Hematopoietic multipotent progenitor cell treated with erythropoietin and hydrocortisone succinate and interleukin-3 and kit ligand, for 4 days (in vitro differentiated cells): ENCODE data around the gene GNB1.
"Not testable (repeated sequence)": the region's sequence is repeated elsewhere in the genome, so short reads cannot be mapped to it uniquely, and the experiment has no call there.

ENCODE experiments used
- DNase-seq: peaks from one replicate; pipeline ENCODE4 v3.0.0-alpha.2; 2015

Gene GNB1

DNA sequence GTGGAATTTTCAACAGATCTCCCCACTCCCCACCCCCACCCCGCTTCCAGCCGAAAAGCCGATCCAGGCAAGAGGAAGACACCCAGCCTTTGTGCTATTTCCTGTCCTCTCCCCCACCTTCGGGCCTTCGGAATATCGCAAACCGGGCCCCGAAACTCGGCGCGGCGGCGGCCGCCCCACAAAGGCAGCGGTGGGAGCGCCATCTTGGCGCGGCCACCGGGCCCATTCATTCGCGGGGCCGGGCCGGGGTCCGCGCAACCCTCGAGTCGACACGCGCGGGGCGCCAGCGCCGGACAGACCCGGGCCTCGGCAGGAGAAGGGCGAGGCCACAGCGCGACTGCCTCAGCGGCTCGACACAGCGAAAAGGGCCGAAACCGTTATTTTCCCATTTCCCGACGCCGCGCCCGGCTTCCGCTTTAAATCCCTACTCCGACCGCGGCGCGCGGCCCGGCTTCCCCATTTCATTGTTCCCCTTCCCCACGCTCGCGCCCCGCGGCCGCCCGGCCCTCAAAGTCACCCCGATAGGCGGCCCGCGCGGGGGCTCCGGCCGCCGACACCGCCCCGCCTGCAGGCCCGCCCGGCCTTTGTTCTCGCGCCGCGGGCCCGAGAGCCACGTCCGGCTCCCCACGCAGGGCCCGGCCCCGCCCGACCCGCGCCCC is 911 bp downstream of the GNB1 start:
- peak; percentile 79 for DNase-seq

- DNase-seq = peak; percentile 41
These were observed 1.7 kb downstream of the GNB1 start for GRCh38 chr1:1889090-1889750.

GRCh38 chr1:1883890-1884289 is 7.0 kb downstream of the GNB1 start:
- not testable (repeated sequence) for DNase-seq

DNA sequence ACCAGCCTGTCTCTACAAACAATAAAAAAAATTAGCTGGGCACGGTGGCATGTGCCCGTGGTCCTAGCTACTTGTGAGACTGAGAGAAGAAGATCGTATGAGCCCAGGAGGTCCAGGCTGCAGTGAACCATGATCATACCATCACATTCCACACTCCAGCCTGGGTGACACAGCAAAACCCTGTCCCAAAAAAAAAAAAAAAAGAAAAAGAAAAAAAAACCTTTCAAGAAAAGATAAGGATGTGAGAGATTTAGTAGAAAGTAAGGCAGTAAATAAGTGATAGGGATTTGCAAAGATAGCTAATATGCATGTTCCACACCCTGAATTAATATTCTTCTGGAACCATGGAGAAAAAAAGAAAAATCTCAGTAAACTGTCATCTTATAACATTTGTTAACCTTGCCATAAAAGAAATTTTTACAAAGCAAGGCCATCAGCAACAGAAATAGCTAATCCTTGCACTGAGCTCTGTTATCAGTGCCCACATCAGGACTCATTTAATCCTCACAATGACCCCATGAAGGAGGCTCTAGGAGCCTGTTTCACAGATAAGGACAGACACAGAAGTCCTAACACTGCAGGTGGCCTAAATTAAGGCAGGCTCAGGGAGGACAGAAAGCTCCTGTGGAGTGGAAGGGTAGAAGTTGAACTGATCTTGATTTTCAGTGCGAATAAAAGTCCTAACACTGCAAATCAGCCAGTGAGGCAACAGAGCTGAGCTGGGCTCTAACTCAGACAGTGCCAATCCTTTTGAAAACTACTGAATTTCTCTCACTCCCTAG is 7.6 kb downstream of the GNB1 start:
- DNase-seq = peak; percentile 39

DNA sequence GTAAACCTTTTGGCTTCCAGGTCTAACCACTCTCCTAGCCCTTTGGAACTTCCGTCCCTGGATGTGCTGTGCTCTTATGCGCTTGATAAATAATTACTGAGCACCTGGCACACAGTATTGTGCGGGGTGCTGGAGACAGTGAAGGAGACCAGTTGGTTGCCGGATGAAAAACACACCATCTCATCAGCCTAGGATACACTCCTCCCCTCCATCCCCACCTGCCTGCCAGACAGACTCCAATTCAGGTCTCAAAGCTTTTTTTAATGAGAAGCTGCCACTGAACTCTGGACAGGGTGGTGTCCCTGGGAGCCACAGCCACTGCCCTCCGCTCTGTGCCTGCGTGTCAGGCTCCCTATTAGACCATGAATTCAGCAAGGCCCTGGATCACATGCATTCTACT is 9.2 kb downstream of the GNB1 start:
- no peak for DNase-seq

GRCh38 chr1:1880617-1881312 is 10.1 kb downstream of the GNB1 start:
- DNase-seq = no peak

- no peak for DNase-seq
These were observed 10.9 kb downstream of the GNB1 start for GRCh38 chr1:1879942-1880341.

DNA sequence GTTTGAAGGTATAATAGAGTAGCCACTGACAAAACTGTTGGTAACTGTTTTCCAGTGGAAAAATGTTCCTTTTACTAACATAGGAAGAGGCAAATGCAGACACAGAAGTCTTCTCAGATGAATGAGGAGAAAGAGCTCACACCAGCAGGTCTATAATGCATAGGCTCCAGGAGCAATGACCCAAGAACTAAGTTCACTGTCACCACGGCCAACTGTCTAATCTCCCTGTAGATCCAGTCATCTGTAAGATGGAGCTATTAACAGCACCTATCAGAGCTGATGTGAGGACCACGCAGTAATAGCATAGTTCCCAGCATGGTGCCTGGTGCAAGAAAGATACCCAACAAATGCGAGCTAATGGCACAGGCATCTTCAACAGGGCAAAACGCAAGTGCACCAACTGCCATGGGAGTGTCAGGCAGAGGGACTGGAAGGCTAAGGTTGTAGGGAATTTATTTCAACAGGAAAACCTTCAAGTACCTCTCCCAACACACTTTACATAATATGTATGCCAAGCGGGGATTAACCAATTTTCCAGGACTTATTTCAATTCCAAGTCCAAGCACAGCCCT is 12.9 kb downstream of the GNB1 start:
- DNase-seq = no peak

GRCh38 chr1:1876335-1876930 is 14.5 kb downstream of the GNB1 start:
- DNase-seq = no peak

DNA sequence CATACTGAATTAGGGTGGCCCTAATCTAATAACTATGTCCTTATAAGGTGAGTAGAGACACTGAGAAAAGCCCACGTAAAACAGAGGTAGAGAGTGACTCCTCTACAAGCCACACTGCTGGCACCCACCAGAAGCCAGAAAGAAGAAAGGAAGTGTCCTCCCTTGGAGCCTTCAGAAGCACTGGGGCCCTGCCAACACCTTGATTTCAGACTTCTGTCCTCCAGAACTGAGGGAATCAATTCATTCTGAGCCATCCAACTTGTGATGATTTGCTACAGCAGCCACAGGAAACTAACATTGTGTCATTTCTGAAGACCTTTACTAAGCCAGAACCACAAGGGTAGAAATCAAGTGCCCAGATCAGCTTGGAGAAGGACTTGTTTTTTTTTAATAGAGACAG is 15.0 kb downstream of the GNB1 start:
- no peak for DNase-seq

GRCh38 chr1:1874901-1875300 is 16.0 kb downstream of the GNB1 start:
- no peak for DNase-seq

GRCh38 chr1:1873186-1873585 is 17.7 kb downstream of the GNB1 start:
- DNase-seq = no peak

DNA sequence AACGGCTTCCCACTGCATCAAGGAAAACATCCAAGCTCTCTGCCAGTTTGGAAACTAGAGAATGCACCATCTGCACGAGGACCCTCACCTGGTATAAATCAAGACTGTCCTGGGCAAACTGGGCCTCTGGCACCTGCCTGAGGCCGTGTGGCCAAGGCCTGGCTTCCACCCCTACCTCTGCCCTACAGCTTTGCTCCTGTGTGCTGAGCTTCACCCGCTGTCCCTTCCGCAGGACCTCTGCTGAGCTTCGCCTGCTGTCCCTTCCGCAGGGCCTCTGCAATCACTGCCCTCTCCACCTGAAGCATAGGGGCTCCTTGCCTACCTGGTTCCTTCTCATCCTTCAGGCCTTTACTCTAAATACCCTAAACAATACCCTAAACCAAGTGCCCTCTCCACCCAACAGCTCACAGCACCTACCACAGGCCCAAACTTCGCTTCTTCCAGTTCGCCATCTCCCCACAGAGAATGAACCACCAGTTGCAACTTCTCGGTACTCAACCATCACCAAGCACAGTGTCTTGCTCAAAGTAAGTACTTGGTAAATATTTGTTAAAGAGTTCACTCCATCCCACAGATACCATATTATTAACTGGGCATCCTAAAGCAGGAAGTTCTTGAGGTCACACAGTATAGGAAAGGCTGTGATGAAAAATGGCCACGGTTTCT is 18.4 kb downstream of the GNB1 start:
- no peak for DNase-seq

DNA sequence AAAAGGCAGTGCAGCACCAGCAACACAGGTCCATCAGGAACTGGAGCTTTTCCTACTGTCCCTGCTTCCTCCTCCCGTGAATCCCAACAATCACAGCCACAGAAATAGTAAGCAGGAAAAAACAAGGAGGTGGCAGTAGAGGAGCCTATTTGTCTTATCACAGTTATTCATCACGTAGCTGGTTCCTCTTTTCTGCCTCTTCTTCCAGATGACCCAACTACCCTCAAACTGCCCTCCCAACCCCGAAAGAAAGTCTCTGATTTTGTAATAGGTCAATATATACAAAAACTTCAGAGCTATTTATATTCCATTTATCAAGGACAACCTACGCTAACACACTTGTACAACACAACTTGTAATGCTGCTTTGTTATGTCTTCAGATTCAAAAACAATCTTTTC is 21.4 kb downstream of the GNB1 start:
- DNase-seq = peak; percentile 68

GRCh38 chr1:1867164-1867563 is 23.7 kb downstream of the GNB1 start:
- DNase-seq = no peak

DNA sequence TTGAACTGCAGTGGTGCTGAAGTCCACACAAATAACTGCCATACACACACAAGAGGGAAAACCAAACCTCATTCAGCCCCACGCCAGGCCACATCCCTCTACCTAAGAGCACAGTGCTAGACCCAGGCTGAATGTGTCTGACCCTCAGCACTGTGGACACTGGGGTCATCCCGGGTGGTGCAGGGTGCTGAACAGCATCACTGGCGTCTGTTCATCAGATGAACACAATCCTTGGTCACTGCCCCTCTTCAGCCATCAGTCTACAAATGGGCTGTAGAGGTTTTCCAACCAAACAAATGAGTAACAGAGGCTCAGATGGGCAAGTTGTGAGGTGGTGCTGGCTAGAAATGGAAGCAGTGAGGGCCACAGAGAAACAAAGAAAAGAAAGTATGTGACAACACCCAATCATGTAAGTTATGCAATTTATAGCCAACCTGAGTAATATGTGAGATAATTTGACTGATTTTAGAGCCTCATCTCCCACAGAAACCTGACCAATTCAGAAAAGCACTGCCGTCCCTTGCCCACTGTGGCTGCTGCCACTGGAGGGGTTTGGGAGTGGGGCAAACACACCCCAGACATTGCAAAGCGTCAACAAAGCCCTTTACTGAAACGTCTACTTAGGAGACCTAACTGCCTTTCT is 27.9 kb downstream of the GNB1 start:
- no peak for DNase-seq

- DNase-seq = not testable (repeated sequence)
These were observed 29.1 kb downstream of the GNB1 start for GRCh38 chr1:1861761-1862310.

- no peak for DNase-seq
These were observed 29.6 kb downstream of the GNB1 start for GRCh38 chr1:1861339-1861730.

GRCh38 chr1:1859970-1860697 is 30.8 kb downstream of the GNB1 start:
- DNase-seq = not testable (repeated sequence)

DNA sequence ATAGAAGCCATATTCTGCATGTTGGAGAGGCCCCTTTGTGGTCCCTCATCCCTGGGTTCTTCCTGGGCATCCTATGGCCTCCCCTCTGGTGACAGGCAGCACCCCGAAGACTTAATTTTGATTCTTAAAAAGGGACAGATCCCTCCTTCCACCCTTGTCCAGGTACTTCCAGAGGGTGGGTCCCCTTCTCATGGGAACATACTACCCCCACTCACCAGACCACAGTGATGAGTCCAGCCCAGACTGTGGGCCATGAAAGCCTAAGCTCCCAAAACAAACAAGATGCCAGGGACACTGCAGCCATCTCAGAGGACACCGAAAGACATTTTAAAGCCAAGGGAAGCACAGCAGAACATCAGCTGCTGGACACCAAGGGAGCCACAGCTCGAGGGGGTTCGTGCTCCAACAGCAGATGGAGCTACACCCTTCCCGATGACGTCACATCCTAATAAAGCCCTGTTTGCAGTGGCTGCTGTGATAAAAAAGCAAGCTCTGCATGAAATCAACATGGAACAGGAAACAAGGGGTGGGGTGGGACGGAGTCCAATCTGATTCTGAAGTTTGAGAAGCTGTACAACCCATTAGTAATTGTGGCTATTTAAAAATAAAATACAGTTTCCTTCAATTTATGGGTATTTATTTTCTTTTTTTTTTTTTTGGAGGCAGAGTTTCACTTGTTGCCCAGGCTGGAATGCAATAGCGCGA is 32.4 kb downstream of the GNB1 start:
- peak; percentile 95 for DNase-seq
